WI38 (cell line): Measurements from ENCODE around the gene EVI5L.
"Not testable (repeated sequence)": the region's sequence is repeated elsewhere in the genome, so short reads cannot be mapped to it uniquely, and the experiment has no call there.

Experiments used
- H3K4me3 ChIP-seq: 2 replicates; pipeline ENCODE4 v1.5.1; 2011; ENCODE audit warnings: low read depth, mild to moderate bottlenecking, control low read depth, low read length
- CTCF ChIP-seq: IDR thresholded peaks from 2 replicates; pipeline ENCODE4 v1.5.1; 2012; ENCODE audit warnings: low read depth, mild to moderate bottlenecking, control low read depth, low read length

EVI5L gene

GRCh38 chr19:7815325-7815724 is 14.7 kb upstream of the EVI5L start:
- TF ChIP-seq CTCF = no peak
- H3K4me3 ChIP-seq = no peak overlapping the region

GRCh38 chr19:7816040-7816439 is 14.0 kb upstream of the EVI5L start:
- H3K4me3 ChIP-seq = not testable (repeated sequence)

- TF ChIP-seq CTCF = no peak
- H3K4me3 ChIP-seq = no peak overlapping the region
Observed at GRCh38 chr19:7817801-7818200, 12.2 kb upstream of the EVI5L start.

GRCh38 chr19:7818806-7819205 is 11.2 kb upstream of the EVI5L start:
- H3K4me3 ChIP-seq = no peak overlapping the region
- TF ChIP-seq CTCF = no peak

- no peak overlapping the region for H3K4me3 ChIP-seq
- no peak for TF ChIP-seq CTCF
Observed at GRCh38 chr19:7819337-7819736, 10.7 kb upstream of the EVI5L start.

- no peak overlapping the region for H3K4me3 ChIP-seq
- no peak for TF ChIP-seq CTCF
Observed at GRCh38 chr19:7820588-7820987, 9.4 kb upstream of the EVI5L start.

- no peak overlapping the region for H3K4me3 ChIP-seq
- TF ChIP-seq CTCF = no peak
Observed at GRCh38 chr19:7822910-7823515, 7.0 kb upstream of the EVI5L start.

- H3K4me3 ChIP-seq = no peak overlapping the region
- no peak for TF ChIP-seq CTCF
Observed at GRCh38 chr19:7823686-7824301, 6.2 kb upstream of the EVI5L start.
